Fibroblast of lung (primary cell): ENCODE measurements around the gene ADGRL2.

Source experiments
- CTCF ChIP-seq, 2 donors: IDR thresholded peaks in 1 of 2; conservative IDR thresholded peaks in 1 of 2; 1 replicate in 1 of 2; 2 replicates in 1 of 2; pipeline ENCODE4 v1.5.1; 2011 to 2012; ENCODE audit warnings: low read length in 2 of 2, control low read depth in 1 of 2, inconsistent platforms in 1 of 2, low read depth in 1 of 2, mild to moderate bottlenecking in 1 of 2
- EZH2 ChIP-seq: IDR thresholded peaks from 2 replicates; pipeline ENCODE4 v1.5.1; 2012; ENCODE audit warnings: low read length, control low read depth, mild to moderate bottlenecking; ENCODE audit errors: missing control alignments

- TF ChIP-seq EZH2, result no peak
- no peak for TF ChIP-seq CTCF (conservative IDR thresholded peaks at IDR 0.05 in 1 of 2, IDR thresholded peaks at IDR 0.05 in 1 of 2; ENCODE audit: low read depth in 1 of 2, low read length in 2 of 2)
Observed at GRCh38 chr1:82007804-82008203, 207.1 kb downstream of the ADGRL2 start.
